ENCODE measurements around the gene NDUFA11.

Gene NDUFA11

DNA sequence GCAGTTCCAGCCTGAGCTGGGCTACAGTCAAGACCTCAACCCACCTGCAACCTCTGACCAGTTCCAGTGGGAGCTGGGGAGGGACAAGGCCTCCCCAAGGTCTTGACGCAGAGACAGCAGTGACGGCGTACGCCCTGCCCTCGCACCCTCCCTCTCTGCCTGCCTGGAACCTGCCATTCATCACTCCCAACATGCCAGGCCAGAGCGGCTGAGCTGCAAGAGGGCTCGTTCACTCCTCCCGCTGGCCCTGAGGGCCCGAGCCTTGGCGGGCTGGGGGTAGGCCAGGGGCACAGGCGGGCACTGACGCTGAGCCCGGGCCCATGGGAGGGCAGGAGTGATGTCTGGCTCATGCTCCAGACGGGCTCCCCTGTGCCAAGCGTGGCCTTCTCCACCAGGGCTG, 8.2 kb downstream of the NDUFA11 start:
- peaks cover 26% of the 10 kb centered on the region for H3K79me2 ChIP-seq (ENCODE audit: insufficient read depth, low read length)
- peaks cover 35% of the 10 kb centered on the region for H3K36me3 ChIP-seq (ENCODE audit: insufficient read depth, low read length)
- no peaks in the 10 kb centered on the region for H3K27me3 ChIP-seq (ENCODE audit: insufficient read depth, low read length, poor library complexity)
- H3K27ac ChIP-seq (ENCODE audit: low read length) = no peak overlapping the region
- H3K4me3 ChIP-seq (ENCODE audit: low read depth in 1 of 2, low read length in 2 of 2) = no peak overlapping the region
- H2AFZ ChIP-seq (ENCODE audit: low read depth, low read length) = no peak overlapping the region
- H3K9me3 ChIP-seq (ENCODE audit: insufficient read depth, low read length, severe bottlenecking) = no peaks in the 10 kb centered on the region
- H4K20me1 ChIP-seq (ENCODE audit: insufficient read depth, low read length) = peaks cover 51% of the 10 kb centered on the region
- peaks cover 4% of the 10 kb centered on the region; the same call in 1 of the 2 replicates for H3K4me1 ChIP-seq (ENCODE audit: insufficient read depth, low read length)
- DNase-seq (no peak), ATAC-seq (ENCODE audit: insufficient read depth, low read depth) (no peak)
- TF ChIP-seq EZH2 (IDR thresholded peaks at IDR 0.05; ENCODE audit: borderline replicate concordance, low read depth, low read length, severe bottlenecking) = no peak
- TF ChIP-seq, protein P1, sequence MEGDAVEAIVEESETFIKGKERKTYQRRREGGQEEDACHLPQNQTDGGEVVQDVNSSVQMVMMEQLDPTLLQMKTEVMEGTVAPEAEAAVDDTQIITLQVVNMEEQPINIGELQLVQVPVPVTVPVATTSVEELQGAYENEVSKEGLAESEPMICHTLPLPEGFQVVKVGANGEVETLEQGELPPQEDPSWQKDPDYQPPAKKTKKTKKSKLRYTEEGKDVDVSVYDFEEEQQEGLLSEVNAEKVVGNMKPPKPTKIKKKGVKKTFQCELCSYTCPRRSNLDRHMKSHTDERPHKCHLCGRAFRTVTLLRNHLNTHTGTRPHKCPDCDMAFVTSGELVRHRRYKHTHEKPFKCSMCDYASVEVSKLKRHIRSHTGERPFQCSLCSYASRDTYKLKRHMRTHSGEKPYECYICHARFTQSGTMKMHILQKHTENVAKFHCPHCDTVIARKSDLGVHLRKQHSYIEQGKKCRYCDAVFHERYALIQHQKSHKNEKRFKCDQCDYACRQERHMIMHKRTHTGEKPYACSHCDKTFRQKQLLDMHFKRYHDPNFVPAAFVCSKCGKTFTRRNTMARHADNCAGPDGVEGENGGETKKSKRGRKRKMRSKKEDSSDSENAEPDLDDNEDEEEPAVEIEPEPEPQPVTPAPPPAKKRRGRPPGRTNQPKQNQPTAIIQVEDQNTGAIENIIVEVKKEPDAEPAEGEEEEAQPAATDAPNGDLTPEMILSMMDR (IDR thresholded peaks at IDR 0.05; ENCODE audit: borderline replicate concordance, extremely low read depth, low read length, poor library complexity, severe bottlenecking) = no peak
- H3K4me2 ChIP-seq (ENCODE audit: insufficient read depth, low read length) = no peak overlapping the region
- no peak overlapping the region for H3K9ac ChIP-seq (ENCODE audit: low read depth, low read length)

DNA sequence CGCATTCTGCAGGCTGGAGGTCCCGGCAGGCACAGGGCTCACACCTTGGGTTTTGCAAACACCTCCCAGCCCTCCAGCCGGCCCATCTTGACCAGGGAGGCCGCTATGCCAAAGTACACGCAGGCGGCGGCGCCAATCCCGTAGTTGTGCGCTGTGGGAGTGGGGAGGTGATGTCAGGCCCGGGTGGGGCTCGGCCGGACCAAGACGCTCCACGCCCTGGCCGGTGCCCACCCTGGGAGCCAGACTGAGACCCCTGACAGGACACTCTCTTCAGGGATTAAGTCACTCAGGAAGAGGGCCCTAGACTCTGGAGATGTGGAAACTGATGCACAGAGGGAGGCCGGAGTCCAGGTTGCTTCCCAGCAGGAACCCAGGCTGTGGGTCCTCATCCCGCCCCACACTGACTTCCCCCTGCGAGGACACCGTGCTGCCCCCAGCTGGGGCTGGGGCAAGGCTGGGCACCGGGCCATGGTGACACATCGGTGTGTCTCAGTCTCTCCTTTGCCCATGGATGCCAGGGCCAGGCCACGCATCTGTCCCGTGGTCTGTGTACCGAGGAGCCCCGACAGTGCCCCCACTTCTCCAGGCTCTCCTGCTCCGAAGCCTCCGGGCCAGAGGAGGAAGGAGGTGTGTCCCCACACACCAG, 8.8 kb downstream of the NDUFA11 start:
- Histone ChIP-seq H3K27me3 (ENCODE audit: insufficient read depth, low read length, poor library complexity) (no peaks in the 10 kb centered on the region), H3K27ac (ENCODE audit: low read length) (no peak overlapping the region), H3K4me3 (ENCODE audit: low read depth in 1 of 2, low read length in 2 of 2) (no peak overlapping the region), H3K9me3 (ENCODE audit: insufficient read depth, low read length, severe bottlenecking) (no peaks in the 10 kb centered on the region), H2AFZ (ENCODE audit: low read depth, low read length) (no peak overlapping the region), H3K4me2 (ENCODE audit: insufficient read depth, low read length) (no peak overlapping the region), H3K9ac (ENCODE audit: low read depth, low read length) (no peak overlapping the region), H3K4me1 (ENCODE audit: insufficient read depth, low read length) (no peaks in the 10 kb centered on the region), H3K79me2 (ENCODE audit: insufficient read depth, low read length) (peaks cover 20% of the 10 kb centered on the region), H3K36me3 (ENCODE audit: insufficient read depth, low read length) (peaks cover 30% of the 10 kb centered on the region), H4K20me1 (ENCODE audit: insufficient read depth, low read length) (peaks cover 45% of the 10 kb centered on the region)
- TF ChIP-seq EZH2 (IDR thresholded peaks at IDR 0.05; ENCODE audit: borderline replicate concordance, low read depth, low read length, severe bottlenecking) = no peak
- TF ChIP-seq, protein P1 (IDR thresholded peaks at IDR 0.05; ENCODE audit: borderline replicate concordance, extremely low read depth, low read length, poor library complexity, severe bottlenecking) = no peak
- ATAC-seq (ENCODE audit: insufficient read depth, low read depth) (no peak), DNase-seq (no peak)

DNA sequence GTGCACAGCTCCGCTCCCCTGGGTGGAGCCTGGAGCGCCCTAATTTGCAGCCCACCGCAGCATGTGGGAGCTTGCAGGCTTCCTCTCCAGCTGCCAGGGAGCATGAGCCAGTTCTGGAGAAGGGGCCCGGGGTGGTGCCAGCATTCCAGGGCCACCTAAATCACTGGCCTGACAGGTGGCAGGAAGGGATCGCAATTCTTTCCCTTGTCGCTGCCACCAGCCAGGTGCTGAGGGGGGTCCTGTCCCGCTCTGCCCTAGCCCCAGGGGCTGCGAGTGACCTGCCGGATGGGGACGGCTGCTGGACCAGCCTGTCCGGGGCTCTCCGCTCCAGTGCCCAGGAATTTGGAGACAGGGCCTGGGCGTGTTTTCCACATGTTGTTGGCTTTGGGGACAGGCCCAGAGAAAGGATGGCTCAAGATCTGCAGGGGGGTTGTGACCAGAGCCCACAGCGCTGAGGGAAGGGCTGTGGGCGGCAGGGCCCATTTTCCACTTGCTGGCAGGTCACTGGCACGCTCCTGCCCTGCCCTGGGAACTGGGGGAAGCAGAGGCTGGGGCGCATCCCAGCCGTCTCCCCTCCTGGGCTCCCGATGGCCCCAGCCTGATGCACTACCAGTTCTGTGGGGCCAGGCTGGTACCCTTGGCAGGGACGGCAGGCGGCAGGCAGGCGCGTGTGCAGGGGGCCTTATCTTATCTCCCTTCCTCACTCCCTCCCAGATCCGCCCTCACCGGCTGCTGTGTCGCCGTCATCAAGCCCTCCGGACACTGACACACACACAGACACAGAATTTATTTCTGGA, 9.5 kb downstream of the NDUFA11 start:
- DNase-seq (no peak), ATAC-seq (ENCODE audit: insufficient read depth, low read depth) (no peak)
- Histone ChIP-seq H3K4me3 (ENCODE audit: low read depth in 1 of 2, low read length in 2 of 2) (no peak overlapping the region), H3K27ac (ENCODE audit: low read length) (no peak overlapping the region), H3K4me1 (ENCODE audit: insufficient read depth, low read length) (no peaks in the 10 kb centered on the region), H3K79me2 (ENCODE audit: insufficient read depth, low read length) (peaks cover 17% of the 10 kb centered on the region), H3K36me3 (ENCODE audit: insufficient read depth, low read length) (peaks cover 29% of the 10 kb centered on the region), H3K4me2 (ENCODE audit: insufficient read depth, low read length) (no peak overlapping the region), H2AFZ (ENCODE audit: low read depth, low read length) (no peak overlapping the region), H4K20me1 (ENCODE audit: insufficient read depth, low read length) (peaks cover 43% of the 10 kb centered on the region), H3K9ac (ENCODE audit: low read depth, low read length) (no peak overlapping the region), H3K9me3 (ENCODE audit: insufficient read depth, low read length, severe bottlenecking) (no peaks in the 10 kb centered on the region), H3K27me3 (ENCODE audit: insufficient read depth, low read length, poor library complexity) (no peaks in the 10 kb centered on the region)
- TF ChIP-seq, protein P1 (IDR thresholded peaks at IDR 0.05; ENCODE audit: borderline replicate concordance, extremely low read depth, low read length, poor library complexity, severe bottlenecking) = no peak
- TF ChIP-seq EZH2 (IDR thresholded peaks at IDR 0.05; ENCODE audit: borderline replicate concordance, low read depth, low read length, severe bottlenecking) = no peak

All from DND-41 (cell line).